HUDEP-2 (cell line): ENCODE measurements around the gene C9orf78.

ENCODE experiments used
- DNase-seq, 76 experiments: peaks; one replicate each; lab custom pipeline; 2025; ENCODE audit not compliant: unreplicated experiment in 76 of 76; lab: John Stamatoyannopoulos, UW

The C9orf78 gene

DNA sequence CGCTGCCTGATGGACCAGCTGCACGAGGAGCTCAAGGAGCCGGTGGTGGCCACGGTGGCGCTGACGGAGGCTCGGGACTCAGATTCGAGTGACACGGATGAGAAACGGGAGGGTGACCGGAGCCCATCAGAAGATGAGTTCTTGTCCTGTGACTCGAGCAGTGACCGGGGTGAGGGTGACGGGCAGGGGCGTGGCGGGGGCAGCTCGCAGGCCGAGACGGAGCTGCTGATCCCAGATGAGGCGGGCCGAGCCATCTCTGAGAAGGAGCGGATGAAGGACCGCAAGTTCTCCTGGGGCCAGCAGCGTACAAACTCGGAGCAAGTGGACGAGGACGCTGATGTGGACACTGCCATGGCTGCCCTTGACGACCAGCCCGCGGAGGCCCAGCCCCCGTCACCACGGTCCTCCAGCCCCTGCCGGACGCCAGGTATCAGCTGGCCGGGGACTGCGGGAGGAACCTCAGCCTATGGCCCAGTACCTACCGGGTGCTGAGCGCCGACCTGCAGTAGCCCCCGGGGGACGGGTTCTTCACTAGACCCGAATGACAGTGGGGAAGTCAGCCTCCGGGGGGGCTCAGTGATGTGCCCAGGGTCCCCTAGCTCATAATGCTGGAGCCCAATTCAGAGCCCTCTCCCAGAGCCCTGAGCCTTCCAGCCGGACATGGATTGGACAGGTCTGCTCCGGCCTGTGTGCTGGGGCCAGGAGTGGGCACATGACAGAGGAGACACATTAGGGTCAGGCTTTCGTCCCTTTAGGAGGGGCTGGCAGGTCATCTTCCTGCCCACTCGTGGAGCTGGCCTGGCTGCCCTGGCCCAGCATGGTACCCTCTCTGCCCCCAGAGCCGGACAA is 33.2 kb upstream of the C9orf78 start:
- DNase-seq = no peak

DNA sequence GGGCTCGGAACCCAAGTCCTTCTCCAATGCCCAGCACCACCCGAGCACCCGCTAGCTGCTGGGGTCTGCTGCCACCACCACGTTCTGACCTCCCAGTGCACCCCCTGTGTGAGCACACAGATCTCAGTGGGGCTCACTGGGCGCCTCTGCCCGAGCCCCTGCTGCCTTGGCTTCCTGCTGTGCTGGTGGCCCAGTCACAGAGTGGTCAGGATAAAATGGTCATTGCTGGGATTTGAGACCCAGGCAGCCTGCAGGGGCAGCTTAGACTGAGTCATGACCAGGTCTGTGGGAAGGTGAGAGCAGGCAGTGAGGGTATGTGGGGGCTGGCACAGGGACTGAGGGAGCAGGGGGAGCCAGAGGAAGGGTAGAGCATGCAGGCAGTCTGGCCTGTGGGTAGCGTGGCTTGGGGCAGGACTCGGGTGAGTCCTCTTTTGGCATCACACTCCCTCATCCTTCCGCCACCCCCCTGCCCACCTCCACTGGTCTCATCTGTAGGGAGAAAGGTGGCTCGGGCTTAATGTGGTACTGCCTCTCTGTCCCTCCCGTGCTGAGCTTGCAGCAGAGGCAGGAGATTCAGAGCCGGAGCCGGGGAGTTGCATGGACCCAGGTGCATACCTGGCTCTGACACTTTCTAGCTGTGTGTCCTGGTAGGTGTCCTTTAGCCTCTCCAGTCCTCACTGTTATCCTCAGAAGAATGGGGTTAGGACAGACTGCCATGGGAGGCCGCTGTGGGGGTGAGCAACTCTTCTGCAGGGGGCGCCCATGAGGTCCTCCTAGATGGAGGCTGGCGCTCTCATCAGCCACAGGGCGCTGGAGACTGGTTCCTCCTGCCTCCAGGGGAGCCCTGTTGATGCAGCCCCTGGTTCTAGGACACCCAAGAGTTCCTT is 32.3 kb upstream of the C9orf78 start:
- peak in 2 of 76 experiments; percentile 14 to 16 for DNase-seq

DNA sequence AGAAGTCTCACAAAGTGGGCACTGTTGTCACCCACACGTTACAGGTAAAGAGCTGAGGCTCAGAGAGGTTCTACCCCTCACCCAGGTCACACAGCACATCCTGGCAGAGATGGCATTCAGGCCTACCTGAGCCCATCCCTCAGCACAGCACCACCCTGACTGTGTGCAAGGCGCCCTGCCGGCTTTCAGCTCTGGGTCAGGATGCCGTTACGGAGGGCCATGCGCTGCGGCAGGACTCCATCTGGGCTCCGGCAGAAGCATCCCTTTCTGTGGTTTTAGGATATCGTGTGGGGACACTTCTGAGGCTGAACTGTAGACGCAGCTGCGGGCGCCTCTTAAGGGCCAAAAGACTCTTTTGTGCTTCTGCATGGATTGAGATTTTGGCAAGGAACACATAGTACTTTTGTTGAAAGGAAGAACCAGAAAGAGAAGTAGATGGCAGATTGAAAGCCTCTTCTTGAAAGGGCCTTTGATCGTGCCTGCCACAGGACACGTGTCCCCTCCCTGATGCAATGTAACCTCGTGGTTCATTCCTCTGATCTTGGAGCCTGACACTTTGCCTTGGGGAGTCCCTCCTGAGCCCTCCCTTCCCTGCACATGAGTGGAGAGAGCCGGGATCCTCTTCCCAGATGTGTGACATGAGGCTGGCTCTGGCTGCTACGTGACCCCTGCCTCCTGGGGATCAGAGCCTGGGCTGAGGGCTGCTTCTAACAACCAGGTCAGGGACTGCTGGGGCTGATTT is 31.5 kb upstream of the C9orf78 start:
- DNase-seq = no peak

DNA sequence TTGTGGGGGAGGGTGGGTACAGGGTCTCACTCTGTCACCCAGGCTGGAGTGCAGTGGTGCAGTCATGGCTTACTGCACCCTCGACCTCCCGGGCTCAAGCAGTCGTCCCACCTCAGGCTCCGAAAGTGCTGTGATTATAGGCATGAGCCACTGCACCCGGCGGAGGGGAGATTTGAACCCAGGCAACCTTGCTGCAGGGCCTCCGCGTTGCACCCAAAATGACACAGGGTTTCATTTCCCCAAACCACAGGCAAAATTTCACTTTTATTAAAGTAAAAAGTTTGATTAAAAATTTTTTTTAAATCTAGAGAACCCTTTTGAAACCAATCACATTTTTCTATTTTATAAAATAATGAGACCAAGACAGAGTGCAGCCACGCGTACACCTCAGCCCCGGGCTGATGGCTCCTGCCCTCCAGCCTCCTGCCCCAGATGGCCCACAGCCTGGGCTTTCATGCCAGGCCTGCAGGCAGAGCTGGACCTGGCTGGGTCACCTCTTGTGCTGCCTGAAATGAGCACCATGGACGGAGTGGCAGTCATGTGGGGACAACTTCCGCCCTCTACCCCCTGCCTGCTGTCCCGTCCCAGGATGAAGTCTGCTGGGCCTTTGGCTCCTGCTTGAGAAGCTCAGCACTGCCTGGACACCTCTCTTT is 30.7 kb upstream of the C9orf78 start:
- no peak for DNase-seq

DNA sequence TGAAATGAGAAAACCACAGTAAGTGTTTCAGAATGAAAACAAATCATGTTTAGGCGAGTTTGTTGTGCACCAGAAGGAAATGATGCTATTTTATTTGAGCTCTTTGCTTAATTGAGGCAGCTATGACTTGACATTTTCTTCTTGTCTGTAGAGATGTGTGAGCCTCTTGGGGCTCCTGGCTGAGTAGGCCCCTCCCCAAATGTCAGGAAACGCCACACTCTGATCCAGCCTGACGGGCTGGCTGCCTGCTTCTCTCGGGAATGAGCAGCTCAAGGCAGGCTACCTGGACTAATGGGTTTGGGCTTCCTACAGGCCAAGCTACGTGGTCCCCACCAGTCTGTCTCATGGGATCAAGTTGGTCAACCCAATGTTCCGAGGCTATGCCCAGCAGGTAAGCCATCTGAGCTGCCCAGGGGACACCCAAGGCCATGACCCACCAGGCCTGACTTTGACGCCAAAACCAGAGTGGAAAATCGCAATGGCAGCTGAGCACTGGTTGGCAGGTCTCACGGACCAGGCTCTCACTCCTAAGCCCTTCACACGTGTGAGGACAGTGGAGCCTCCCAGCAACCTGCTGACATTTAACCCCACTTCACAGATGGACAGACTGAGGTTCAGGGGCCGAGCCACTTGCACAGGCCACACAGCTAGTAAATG is 30.0 kb upstream of the C9orf78 start:
- no peak for DNase-seq

DNA sequence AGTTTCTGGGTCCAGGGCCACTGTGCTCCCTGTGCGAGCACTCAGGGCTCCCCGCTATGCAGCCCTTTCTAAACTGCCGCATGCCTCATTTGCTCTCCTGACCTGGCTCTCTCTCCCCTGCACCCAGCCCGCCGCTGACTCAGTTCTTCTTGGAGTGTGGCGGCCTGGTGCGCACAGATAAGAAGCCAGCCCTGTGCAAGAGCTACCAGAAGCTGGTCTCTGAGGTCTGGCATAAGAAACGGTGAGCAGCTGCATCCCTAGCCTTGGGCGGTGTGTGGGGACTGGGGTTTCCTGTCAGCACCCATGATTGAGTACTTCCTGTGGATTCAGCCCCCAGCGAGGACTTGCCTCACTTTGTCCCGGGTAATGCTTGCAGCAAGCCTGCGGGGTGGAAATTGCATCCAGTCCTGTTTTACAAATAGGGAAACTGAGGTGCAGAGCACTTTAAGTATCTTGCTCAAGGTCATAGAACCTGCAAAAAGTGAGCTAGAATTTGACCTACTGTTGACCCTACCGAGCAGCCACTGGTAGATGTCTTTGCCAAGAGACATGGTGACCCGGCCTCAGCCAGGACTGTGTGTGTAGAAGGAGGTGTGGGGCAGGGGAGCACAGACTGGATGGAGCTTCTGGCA is 28.1 kb upstream of the C9orf78 start:
- DNase-seq = peak in 75 of 76 experiments; percentile 52 to 99 (median 93)

DNA sequence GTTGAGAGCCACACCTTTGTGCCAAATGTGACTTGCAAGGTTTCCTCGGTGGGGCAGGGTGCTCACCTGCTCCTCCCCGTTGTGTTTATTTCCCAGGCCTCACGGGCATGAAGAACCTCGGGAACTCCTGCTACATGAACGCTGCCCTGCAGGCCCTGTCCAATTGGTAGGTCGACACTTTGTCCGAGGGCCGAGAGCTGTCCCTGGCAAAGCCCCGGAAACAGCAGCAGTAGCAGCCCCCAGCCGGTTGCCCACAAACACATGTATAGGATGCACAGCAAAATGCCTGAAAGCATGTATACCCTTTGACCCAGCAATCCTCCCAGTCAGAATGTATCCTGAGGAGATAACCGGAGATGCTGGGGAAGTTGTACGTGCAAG is 26.4 kb upstream of the C9orf78 start:
- DNase-seq = no peak

DNA sequence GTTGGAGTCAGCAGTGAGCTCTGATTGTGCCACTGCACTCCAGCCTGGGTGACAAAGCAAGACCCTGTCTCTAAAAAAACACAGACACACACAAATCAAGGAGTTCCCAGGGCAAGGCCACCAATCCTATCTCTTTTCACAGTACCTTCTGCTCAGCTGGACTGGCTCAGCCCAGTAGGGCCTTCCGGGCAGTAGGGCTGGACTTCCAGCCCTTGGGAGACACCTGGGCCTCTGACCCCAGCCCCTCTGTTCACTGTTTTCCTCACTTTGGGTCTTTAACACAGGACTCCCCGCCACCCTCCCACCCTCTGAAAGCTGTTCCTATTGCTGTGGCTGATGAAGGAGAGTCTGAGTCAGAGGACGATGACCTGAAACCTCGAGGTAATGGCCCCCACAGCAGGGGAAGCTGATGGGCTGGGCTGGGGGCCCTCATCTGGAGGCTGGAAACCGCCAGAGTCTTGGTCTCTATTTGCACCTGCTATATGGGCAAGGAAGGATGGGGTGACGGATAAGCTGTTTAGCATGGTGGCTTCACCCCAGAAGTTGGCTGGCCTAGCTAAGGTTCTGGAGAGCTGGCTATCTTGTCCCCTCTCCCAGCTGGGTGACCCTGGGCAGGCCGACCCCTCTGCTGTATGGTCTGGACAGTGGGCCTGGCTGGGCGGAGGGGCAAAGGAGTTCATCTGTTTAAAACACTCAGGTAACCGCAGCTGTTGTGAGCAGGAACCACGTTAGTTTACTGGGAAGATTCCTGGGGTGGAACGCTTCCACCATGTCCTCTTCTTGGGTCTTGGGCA is 25.8 kb upstream of the C9orf78 start:
- no peak for DNase-seq

DNA sequence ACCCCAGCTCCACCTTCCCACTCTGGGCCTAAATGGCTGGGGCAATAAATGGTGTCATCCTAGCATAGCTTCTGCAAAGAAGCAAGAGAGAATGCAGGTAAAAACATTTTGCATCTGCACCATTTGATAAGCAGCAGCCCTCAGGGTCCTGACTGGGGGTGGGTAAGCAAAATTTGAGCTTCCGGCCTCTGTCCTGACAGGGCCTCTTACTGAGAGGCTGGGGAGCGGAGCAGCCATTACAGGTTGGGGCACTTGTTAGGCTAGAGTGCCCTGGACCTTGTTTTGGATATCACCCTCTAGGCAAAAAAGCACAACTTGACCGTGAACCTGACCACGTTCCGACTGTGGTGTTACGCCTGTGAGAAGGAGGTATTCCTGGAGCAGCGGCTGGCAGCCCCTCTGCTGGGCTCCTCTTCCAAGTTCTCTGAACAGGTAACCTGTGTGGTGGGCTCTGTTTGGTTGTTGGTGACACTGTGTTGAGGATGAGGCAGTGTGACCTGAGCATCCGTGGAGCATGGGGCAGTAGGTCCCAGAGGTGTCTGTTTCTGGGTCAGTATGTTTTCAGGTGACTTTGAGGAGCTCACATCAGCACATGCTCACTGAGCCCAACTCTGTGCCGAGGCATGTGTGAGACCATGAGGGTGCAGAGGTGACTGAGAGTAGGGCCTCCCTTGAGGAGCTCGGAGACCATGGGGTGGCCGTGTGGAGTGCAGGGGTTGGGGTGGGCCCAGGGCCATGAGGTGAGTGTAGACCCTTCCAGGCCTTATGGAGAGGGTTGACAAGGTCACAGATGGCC is 23.3 kb upstream of the C9orf78 start:
- no peak for DNase-seq

DNA sequence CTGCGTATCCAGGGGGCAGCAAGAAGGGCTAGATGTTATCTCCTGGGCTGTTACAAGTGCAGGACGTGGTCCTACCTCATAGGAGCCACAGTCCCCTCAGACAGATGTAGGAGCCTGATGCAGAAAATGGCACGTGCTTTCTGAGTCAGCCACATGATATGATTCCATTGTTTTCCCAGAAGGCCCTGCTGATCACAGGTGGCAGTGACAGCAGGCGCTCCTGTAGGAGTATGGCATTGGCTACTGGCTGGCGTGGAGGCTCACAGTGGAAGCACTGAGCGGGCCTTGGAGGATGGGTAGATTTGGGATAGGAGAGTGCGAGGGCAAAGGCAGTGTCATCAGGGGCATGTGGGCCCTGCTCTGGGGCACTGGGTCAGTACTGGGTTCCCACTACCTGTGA is 22.1 kb upstream of the C9orf78 start:
- peak in 1 of 76 experiments; percentile 13 for DNase-seq

DNA sequence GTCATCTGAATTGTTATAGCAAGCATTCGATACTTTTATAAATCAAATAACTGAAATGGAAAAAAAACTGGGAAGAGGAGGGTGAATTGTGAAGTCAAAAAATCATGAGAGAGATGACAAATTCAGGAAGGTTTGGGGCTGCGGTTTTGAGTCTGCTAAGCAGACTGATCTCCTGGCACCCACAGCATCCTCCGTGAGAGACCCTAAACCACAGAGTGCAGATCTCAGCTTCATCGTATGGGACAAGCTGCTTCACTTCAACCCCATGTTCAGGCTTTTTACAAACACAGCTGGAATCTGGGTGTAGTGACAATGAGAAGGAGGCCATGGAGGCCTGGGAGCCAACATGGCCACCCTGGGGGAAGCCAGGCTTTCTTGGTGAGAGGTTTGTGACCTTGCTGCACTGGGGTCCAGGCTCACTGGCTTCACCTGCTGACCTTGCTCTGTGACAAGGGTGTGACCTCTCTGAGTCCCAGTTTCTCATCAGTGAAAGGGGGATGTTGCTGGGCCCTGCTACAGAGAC is 19.6 kb upstream of the C9orf78 start:
- no peak for DNase-seq

DNA sequence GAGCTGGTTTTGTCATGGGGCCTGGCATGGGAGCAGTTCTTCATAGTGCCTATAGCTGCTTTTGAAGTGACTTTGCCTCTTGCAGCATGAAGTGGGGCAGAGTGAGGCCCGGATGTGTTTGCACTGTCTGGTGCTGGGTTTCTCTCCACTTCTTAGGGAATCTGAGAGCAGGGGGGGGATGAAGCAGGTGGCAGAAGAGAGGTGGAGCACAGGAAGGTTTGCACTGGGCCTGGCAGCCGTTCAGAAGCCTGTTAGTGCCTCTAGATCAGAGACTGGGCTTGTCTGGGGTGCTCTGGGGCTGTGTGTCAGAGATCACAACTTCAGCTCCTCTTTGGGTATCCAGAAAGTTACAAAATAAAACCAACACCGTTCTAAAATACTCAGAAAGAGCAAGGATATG is 18.5 kb upstream of the C9orf78 start:
- no peak for DNase-seq

DNA sequence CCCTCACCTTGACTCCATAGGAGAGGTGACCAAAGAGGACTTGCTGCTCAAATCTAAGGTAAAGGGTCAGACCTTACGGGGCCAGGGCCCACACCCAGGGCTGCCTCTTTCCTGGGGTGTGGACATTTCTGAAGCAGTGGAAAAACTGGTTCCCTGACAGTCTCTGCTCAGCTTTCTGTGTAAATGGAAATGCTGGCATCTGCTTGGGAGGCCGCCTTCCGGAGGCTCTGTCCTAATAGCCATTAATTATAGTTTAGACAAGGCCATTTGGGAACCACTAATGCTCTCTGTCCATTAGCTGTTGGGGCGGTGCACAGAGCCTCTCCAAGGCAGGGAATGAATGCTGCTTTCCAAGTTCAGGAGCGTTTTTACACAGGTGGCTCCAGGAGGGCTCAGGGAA is 17.5 kb upstream of the C9orf78 start:
- no peak for DNase-seq

DNA sequence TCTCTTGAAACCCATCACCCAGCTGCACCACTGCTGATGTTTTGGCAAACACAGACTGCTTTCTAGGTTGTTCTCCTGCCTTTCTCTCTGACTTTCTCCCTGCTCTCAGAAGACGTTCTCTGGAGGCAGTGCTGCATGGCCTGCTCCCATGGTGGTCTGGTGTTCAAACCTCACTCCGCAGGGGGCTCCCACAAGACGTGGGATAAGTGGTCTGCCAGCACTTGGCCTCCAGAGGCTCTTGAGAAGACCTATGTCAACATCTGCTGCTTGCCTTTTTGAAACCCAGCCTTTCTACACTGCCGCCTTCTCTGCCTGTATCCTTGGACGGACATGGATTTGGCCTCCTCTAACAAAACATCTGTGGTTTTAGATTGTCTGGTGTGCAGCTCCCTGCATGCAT is 16.7 kb upstream of the C9orf78 start:
- no peak for DNase-seq

DNA sequence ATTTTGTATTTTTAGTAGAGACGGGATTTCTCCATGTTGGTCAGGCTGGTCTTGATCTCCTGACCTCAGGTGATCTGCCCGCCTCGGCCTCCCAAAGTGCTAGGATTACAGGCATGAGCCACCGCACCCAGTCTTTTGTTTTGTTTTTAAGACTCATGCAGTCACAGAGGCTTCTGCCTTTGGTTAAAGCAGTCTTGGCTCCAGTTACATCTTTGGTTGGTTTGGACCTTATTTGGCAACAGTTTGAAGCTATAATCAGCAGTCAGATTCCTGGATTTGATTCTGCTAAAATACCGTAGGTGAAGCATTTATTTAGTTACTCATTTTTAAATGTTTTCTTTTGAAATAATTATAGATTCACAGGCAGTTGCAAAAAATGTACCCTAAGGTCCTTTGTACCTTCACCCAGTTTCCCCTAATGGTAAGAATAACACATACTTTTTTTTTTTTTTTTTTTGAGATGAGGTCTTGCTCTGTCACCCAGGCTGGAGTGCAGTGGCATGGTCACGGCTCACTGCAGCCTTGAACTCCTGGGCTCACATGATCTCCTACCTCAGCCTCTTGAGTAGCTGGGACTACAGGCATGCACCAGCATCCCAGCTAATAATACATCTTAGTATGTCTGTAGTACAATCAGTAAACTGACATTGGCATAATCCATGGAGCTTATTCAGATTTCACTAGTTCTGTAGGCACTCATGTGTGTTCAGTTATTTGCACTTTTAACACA is 15.9 kb upstream of the C9orf78 start:
- no peak for DNase-seq

DNA sequence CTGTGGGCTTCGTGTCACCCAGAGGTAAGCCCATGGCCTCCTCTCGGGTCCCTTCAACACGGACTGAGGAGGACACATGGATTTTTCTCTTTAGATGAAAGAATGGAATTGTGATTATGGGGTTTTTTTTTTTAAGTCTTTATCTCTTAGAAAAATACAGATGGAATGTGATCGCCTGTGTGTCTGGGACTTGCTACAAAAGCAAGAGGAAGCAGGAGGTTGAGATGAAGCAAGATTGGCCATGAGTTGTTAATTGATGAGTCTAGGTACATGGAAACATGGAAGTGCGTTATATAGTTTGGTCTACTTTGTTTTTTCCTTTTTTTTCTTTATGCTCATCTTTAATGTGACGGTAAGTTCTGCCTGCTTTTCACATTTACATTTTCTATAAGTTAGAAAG is 14.8 kb upstream of the C9orf78 start:
- DNase-seq = no peak
